ENCODE measurements around the gene DCX.
A peak's percentile ranks its signal among the peaks of the same experiment; 100 is the strongest.

Gene DCX

DNA sequence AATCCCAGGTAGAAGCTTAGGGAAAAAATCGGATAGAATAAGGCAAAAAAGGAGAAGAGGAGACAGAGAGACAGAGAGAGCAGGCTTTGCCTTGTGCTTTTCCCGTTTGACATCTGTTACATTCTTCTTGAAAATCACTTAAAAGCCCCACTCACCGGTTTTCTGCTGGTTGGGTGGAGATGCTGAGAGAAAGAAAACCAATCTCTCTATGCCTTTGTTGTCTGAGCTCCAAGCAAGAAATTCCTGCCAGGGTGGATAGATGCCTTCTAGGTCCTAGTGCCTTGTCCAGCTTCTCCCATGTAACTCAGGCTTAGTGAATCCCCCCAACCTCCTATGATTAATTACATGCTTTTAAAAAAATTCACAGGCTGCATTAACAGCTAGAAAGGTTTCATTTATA lies at the start of gene DCX:
DCX (minus strand) TSS at position 210 of the 400 bp plus-strand sequence. CDS start 1,794 bp downstream, outside the sequence.
- DNase-seq (ENCODE audit: low spot score) = no peak

DNA sequence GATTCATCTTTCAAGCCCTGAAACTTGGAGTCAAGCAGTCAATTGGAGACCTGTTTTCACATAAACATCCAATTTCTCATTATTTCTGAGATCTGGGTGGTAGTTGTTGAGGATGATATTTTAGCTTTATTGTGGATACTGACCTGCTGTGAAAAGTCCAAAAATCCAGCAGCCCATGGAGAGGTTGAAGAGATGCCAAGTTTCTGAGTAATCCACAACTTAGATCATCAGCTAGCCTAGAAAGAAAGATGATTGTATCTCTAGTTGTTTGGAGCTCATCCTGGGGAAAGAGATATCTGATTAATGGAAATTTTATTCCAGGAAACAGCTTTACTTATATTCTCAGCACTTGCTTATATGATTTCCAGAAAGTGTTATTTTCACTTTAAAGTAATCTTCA lies 48.6 kb upstream of the DCX start:
- no peak for DNase-seq (ENCODE audit: low spot score)

DNA sequence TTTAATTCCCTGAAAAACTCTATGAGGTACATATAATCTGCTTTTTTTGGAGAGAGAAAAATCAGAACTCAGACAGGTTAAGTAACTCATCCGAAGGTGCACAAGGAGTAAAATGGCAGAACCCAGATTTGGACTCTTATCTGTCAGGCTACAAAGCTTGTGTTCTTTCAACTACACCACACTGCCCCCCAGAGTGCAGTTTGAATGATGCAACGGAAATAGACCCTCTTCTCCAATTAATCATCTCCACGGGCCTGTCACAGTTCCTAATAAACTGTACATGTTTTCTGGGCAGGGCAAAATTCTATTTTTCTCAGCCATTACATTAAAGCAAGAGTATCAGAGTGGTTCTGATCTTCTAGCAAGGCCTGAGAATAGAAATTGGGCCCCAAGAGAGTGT lies 35.3 kb upstream of the DCX start:
- DNase-seq (ENCODE audit: low spot score) = no peak

DNA sequence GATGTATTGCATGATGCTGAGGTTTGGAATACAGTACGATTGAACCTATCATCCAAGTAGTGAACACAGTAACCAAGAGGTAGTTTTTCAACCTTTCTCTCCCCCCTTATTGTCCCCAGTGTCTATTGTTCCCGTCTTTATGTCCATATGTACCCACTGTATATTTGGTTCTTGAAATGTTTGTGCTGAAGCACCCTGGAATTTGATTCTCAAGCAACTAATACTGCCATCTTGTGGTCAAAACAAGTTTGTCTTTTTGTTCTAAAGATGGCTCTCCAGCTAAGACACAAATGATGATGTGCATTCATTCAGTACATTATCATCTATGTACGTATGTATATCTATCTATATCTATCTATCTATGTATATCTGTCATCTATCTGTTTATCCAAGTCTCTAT lies 33.5 kb upstream of the DCX start:
- peak; percentile 22 for DNase-seq (ENCODE audit: low spot score)

DNA sequence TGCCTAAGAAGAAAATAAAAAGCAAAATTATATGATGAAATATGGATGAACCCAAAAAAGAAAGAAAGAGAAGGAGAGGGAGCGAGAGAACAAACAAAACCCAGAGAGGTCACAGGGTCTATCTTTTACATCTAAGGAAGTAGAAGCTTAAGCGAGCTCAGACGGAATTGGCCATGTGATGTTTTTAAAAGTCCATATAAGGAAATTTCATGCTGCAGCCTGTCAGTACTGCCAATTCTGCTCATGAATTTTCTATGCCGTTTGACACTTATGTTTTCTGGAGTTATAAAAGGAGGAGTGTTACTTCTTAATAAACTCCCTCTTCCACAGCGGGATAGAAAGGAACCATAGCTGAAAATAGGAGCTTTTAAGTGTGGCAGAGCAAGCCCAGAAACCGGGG lies 32.9 kb upstream of the DCX start:
- DNase-seq (ENCODE audit: low spot score) = no peak

DNA sequence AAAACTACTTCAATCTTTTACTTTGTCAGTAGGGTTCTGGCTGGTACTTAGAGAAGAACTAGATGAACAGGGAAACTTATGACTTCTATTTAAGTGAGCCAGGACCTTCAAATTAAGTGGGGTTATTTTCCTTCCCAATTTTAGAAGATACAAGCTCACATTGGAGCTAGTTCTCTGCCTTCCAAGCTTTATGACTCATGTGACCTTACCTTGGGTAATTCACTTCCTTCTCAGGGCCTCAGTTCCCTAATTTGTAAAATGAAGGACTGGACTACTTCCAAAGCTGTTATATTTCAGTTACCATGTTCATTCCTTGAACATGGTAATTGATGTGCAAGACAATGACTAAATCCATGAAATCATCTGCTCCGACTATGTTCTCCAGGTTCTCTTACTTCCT lies 32.0 kb upstream of the DCX start:
- no peak for DNase-seq (ENCODE audit: low spot score)

DNA sequence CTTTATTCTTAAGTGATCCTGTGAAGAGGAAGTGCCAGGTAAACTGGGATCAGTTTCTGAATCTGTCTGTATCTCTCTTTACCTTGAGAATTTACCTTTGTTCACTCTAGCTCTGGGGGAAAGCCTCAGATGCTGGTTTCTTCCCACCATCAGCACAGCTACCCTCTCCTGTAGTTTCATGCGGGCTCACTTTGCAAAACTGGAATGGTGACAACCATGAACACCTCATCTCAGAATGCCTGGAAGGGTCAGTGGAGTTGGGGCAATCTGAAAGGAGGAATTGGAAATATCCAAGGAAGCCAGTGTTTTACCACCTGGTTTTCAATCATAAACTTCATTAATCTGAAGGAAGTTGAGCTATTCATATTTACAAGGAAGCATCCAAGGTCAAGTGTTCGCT lies 30.8 kb upstream of the DCX start:
- no peak for DNase-seq (ENCODE audit: low spot score)

DNA sequence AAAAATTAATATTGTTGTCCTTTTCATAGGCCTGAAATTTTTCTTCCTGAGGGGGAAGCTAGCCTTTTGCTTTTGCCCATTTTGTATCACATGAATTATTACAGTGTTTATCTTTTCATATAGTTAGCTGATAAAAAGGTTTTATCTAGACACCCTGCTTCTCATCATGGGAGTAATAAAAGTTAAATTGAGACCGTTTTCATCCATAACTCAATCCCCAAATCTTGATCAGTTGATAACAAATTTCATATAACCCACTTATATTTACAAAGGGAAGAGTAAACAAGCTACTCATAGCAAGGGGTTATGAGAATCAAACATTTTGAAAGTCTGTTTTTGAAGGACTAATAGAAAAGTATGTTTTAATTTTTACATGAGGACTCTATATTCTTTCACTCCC lies 23.5 kb upstream of the DCX start:
- no peak for DNase-seq (ENCODE audit: low spot score)

DNA sequence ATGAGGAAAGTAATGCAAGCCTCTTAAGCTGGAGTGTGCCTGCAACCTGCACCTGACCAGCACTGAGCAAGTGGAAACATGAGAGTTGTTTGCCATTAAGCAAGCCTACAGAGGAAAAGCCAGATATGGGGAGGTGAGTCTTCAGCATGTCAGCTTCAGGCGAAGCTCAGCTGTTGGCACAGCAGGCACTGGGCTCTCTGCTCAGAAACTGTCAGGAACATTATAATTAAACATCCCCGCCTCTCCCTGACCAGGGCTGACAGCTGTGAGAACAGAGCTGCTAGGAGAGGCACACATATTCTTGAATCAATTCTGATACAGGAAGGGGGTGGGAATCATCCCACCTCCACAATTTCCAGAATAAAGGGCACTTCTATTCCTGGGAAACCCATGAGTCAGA lies 19.0 kb upstream of the DCX start:
- no peak for DNase-seq (ENCODE audit: low spot score)

DNA sequence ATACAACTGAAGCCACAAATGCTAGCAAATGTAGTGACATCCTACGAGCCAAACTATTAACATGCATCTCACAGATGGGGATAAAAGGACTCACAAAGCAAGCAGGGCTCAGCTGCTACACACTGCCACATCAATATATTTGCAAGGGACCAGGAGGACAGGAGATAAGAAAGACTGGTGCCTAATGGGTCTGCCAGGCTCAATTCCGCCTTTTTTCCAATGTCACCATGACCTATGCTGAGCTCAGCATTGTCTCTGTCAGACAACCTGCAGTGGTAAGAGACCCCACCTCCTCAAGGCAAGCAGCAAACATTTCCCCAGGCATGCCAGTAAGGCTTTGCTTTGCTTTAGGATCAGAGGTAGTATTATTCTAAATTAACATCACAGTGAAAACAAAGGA lies 435 bp downstream of the DCX start:
- DNase-seq (ENCODE audit: low spot score) = no peak

DNA sequence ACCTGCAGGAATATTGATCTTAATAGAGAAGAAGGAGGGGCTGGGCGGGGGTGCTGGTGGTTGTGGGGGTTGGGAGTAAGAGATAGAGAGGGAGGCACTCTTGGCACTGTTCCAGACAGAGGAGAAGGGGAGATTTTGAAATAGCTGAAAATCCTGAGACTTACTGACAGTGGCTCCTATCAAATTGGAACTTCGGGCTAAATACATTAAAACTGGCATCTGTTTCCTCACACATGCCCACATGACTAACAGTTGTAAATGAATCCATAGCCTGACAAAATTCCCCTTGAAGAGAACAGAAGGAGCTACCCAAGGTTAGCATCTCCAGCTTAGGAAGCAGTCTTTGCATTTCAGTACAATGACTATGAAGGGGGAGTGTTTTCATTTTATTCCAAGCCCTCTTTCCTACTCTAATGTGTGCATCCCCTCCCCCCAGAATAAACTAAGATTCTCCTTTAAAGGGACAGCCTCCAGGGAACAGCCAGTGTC lies 1.4 kb downstream of the DCX start:
- no peak for DNase-seq (ENCODE audit: low spot score)

DNA sequence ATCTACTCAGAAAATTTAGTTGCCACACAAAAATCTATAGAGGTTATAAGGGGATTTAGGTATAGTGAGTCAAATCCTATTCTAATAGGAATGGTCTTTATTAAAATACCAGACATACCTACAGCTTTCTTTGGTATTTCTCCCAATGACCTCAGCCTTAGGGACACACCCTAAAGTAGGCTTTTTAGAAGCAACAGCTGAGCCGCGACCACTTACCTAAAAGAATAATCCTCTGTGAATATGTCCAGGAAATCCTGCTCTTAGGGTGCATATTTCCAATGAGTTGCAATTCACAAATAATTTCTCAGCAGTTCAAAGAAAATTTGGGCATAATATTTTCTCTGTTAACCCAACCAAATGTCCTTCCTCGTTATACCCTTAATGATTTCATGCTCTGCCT lies 2.7 kb downstream of the DCX start:
- no peak for DNase-seq (ENCODE audit: low spot score)

DNA sequence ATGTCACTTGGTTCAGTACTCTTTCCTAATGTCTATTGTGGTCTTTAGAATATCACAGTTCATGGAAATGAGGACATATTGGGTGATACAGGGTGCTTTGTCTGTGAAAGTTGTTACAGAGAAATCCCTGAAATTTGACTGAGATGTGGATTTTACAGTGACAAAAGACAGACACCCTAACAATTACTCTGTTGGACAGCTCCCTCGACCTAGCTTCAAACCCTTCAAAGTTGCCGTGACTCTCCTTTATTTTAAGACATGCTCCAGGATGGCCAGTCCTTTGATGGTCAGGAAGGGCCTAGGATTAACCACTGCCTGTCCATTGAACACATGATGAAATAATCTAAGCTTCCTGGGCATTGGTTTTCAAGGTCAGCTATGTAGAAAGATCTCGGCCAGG lies 4.0 kb downstream of the DCX start:
- DNase-seq (ENCODE audit: low spot score) = no peak

DNA sequence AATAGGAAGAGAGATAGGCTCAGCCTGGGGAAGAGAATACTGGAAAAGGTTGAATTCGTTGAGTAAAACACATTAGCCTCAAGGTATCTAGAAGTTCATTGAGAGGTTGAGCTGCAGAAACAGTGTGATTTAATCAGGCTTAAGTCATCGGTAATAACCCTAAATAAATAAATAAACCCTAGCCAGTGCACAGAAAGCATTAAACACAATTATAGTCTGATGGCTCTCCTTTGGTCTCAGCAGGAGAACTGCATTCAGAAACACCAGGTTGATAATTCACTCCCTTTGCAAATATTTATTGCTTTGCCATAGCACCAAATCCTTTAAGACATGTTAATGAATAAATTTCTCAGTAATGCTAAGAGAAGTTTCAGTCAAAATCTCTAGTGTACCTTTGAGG lies 9.6 kb downstream of the DCX start:
- DNase-seq (ENCODE audit: low spot score) = no peak

DNA sequence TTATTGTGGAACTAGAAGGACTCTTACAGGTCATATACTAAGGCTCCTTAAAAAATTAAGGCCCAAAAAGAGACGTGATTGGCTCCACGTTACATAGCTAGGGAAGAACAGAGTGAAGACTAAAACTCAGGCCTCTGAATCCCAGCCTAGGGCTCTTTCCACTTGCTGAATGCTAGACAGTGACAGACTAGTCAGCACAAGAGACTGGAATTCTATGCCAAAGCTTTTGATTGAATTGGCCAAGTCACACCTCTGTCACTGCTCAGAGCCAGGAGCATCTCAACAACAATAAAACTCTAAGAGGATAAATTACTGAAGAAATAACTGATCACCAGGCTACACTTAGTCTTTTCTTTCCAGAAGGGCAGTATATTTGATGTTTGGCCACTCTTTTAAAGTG lies 16.8 kb downstream of the DCX start:
- no peak for DNase-seq (ENCODE audit: low spot score)

DNA sequence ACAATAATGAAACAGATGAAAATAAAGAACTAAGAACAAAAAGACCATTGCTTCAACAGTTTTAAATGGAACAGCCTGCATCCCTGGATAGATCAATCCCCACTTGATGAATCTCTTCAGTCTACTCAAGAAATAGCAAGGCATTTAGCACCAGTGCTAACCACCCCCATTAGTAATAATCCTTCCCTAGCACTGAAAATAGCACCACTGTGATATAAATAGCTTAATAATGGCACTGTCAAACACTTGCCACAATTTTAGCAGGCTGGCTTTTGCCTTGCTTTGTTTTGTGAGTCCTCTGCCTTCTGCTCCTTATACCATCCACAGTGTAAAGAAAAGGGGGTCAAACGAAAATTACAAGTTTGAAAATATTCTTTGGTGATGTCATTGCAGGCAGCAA lies 17.4 kb downstream of the DCX start:
- no peak for DNase-seq (ENCODE audit: low spot score)

DNA sequence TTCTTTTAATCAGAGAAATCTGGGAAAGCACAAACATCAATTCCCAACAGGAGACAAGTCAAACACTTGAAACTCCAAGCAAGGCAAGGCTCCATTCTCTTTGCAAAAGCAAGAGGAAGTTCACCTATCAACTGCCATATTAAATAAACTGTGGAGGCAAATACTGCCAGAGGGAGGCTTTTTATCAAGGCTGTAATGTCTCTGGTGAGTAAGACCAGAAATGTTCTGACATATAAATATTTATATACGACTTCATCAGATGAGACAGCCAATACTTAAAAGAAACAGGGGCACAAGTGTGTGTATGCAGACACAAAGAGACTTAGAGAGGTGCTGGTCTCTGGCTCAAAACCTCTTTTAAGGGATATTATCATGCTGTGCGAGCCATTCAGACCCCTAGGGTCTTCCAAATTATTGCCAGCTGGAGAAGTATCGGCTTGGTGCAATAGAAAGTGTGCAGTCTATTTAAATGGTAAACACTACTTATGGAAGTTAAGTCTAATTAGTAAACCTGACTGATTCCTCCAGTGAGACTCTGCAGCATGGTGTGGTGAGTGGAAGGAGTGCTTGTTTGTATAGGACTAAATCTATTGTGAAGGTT lies 24.4 kb downstream of the DCX start:
- no peak for DNase-seq (ENCODE audit: low spot score)

DNA sequence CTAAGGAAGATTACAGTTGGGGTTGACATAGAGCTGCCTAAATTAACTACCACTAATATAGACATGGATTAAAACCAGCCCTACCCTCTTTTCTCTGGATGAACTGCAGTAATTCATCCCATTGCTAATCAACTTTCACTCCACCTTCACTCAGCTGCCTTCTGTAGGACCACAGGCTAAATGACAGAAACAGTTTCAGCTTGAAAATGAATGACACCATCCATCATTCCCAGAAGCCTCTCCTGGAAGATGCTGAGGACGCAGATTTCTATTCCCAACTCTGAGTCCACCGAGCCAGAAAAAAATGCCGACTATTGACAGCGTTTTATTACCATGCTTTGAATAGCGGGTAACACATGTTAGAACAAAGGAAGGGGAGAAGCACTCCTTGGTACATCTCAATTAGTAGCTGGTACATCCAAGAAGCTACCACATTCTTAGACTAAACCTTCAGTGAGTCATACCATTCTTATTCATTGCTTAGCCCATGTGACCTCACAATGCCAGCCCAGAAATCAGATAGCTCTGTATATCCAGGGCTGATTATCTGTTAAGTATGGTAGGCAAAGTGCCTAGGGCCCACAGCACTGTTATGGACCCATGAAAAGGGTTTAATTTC lies 25.3 kb downstream of the DCX start:
- no peak for DNase-seq (ENCODE audit: low spot score)

DNA sequence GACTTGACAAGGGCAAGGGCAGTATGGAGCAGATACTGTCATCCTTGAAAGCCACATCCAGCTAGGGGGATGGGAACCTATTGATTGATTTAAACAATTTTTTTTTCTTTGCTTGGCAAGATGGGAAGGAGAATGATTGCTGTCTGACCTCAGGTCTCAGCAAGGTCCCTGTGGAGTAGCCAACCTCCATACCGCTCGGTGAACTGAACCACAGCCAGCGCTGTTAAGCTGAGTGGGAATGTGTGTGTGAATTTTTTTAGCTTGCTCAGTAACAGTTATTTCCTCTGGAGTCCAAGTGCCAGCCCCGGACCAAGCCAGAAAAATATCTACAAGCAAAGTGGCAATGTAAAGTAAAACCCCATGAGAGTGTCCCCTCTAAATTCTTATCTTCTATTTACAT lies 25.9 kb downstream of the DCX start:
- no peak for DNase-seq (ENCODE audit: low spot score)

DNA sequence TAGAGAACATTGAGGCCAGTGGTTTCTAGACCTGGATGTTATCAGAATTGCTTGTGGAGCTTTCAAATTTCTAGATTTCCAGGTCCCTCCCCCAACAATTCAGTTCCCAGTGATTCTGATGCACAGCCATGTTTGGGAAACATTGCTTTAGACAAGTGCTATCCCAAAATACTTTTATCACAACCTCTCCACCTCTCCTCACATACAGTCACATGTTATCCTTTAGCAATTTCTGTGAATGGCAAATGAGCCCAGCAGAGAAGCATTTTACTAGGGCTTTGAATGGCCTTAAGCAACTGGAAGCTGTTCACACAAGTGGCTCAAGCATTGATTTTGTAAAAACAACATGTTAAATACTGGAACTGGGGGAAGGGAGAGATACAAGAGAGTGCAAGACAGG lies 29.7 kb downstream of the DCX start:
- DNase-seq (ENCODE audit: low spot score) = no peak

DNA sequence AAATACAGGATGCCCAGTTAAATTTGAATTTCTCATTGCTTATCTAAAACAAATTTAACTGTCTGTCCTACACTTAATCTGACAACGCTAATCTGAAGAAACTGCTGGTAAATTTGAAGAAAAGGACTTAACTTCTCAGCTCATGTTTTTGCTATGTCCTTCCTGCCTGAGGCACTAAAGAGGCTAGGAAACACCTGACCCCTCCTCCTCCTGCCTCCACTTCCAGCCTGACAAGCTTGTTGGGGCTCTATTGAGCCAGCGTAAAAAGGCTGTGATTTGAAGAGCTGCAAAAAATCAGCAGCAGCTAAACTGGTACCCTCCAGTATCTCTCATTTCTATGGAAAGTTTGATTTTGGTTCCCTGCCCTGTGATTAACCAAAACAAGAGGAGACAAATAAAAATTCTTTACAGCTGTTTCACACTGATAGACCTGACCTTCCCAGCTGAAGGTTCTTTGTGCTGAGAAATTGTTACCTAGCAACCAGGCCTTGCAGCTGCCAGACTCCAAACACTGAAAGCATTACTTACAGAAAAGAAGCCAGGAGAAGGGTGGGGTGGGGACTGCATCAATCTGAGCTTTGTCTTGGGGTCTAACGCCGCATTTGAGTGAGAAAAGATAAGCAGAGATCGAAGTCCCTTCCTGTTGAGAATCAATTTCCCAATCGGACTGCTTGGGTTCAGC lies 35.0 kb downstream of the DCX start:
- DNase-seq (ENCODE audit: low spot score) = no peak

DNA sequence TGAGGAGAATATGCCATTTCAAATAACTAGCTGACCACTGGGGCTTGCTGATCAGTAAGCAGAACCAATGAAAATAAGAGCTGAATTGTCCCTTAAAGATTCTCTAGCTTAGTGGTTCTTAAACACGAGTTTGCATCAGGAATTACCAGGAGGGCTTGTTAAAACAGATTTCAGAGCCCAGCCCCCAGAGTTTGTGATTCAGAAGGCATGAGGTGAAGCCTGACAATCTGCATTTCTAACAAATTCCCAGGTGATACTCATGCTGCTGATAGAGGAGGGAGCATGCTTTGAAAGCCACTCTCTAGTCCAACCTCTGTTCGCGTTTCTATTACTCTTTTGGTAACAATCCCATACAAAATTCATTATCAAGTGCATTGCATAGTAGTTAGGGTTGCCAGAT lies 35.5 kb downstream of the DCX start:
- no peak for DNase-seq (ENCODE audit: low spot score)

DNA sequence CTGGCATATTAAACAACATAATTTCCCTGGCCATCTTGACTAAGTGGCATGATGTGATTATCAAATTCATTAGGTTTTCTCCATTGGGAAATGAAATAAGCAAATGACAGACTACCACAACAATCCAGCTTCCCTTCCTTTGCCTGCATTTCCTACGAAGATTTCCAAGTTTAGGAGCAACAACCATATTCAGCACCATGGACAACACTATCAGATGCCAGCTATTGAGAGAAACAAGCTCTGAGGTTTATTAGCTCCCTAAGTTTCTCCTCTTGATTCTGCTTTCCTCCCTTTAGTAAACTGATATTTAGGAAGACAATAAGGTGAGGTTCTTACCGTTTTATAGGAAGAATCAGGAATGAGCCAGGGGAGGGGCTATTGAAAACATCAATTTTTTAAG lies 36.2 kb downstream of the DCX start:
- DNase-seq (ENCODE audit: low spot score) = no peak

DNA sequence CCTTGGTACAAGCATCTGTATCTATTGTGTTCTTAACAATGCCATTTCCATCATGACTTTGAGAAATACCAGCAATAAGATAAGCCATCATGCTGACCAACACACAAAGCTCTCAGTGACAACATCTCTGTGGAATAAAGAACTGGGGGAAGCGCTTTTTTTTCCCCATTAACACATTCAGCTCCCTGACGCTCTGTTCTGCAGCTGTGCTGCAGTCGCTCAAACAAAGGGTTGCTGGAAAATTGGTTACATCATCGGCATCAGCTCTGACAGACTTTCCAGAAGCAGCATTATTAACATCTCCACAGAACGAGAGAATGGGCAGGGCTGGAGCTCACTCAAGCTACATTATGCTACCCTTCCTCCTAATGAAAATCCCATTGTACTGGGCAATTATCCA lies 39.9 kb downstream of the DCX start:
- no peak for DNase-seq (ENCODE audit: low spot score)
